HL-60 (cell line): ENCODE data around the gene CD37. TPM values are rescaled to one million over a fixed set of nuclear protein-coding genes. Genes with fewer than 3 reads are reported as not detected.

Source experiments
- microRNA-seq: library from miRNA; unstranded; fragments of <30 nt; microRNA quantifications from one replicate; pipeline ENCODE4, GENCODE V29; 2018

CD37 gene

Small RNA genes lying within 50 kb of the gene (microRNA-seq; reads per million reads assigned to microRNA genes)
- not detected for gene MIR4324
